Stimulated activated naive CD8-positive, alpha-beta T cell treated with anti-CD3 and anti-CD28 coated beads, Interleukin-15, Interleukin-2, amounts not matched to agents 100 ng/mL and 50 ng/mL, for 24 hours (primary cell): ENCODE data around the gene APOC1.
"Not testable (repeated sequence)": the region's sequence is repeated elsewhere in the genome, so short reads cannot be mapped to it uniquely, and the experiment has no call there.

ENCODE experiments used
- H3K27ac Mint-ChIP-seq: one replicate; pipeline ENCODE4 v1.8.0; 2021; ENCODE audit warnings: mild to moderate bottlenecking, mixed read lengths
- H3K27me3 Mint-ChIP-seq: one replicate; pipeline ENCODE4 v1.8.0; 2021; ENCODE audit warnings: mixed read lengths
- H3K36me3 Mint-ChIP-seq: one replicate; pipeline ENCODE4 v1.8.0; 2021; ENCODE audit warnings: low read depth, mixed read lengths
- H3K4me1 Mint-ChIP-seq: one replicate; pipeline ENCODE4 v1.8.0; 2021; ENCODE audit warnings: low read depth, mixed read lengths
- H3K4me3 Mint-ChIP-seq: one replicate; pipeline ENCODE4 v1.8.0; 2021; ENCODE audit warnings: mild to moderate bottlenecking, mixed read lengths
- H3K9me3 Mint-ChIP-seq: one replicate; pipeline ENCODE4 v1.8.0; 2021; ENCODE audit warnings: mixed read lengths

Gene APOC1

GRCh38 chr19:44914433-44915206 lies at the start of gene APOC1:
TSS of gene APOC1 (plus strand) at chr19:44914608. CDS start at chr19:44914892, 284 bp downstream.
- H3K9me3 Mint-ChIP-seq, result not testable (repeated sequence)
- Mint-ChIP-seq H3K27ac (peak within 1 kb of the TSS; percentile 91), H3K4me3 (peak within 1 kb of the TSS; percentile 85)

GRCh38 chr19:44865196-44865767 lies 49.1 kb upstream of the APOC1 start:
- Mint-ChIP-seq H3K27ac (no peak overlapping the region), H3K36me3 (no peaks in the 10 kb centered on the region), H3K27me3 (no peaks in the 10 kb centered on the region), H3K4me3 (no peak overlapping the region), H3K4me1 (no peaks in the 10 kb centered on the region), H3K9me3 (no peaks in the 10 kb centered on the region)

More at GRCh38 chr19:44914433-44915206, at the start of gene APOC1:
- H3K27me3 Mint-ChIP-seq, result peaks cover 25% of the 10 kb centered on the region
- H3K4me1 Mint-ChIP-seq, H3K36me3 Mint-ChIP-seq: not testable (repeated sequence)

- Mint-ChIP-seq H3K4me3 (no peak overlapping the region), H3K27me3 (no peaks in the 10 kb centered on the region), H3K9me3 (no peaks in the 10 kb centered on the region)
Measured at GRCh38 chr19:44866664-44867063, 47.7 kb upstream of the APOC1 start.

GRCh38 chr19:44867578-44867977 lies 46.8 kb upstream of the APOC1 start:
- H3K4me3 Mint-ChIP-seq, result no peak overlapping the region
- no peaks in the 10 kb centered on the region for H3K9me3 Mint-ChIP-seq
- no peaks in the 10 kb centered on the region for H3K27me3 Mint-ChIP-seq
- no peaks in the 10 kb centered on the region for H3K4me1 Mint-ChIP-seq
- no peaks in the 10 kb centered on the region for H3K36me3 Mint-ChIP-seq
- H3K27ac Mint-ChIP-seq, result no peak overlapping the region

More at GRCh38 chr19:44866664-44867063, 47.7 kb upstream of the APOC1 start:
- Mint-ChIP-seq H3K4me1 (no peaks in the 10 kb centered on the region), H3K27ac (peak overlapping the region; percentile 70), H3K36me3 (no peaks in the 10 kb centered on the region)

GRCh38 chr19:44869733-44870470 lies 44.5 kb upstream of the APOC1 start:
- H3K27me3 Mint-ChIP-seq, result no peaks in the 10 kb centered on the region
- H3K27ac Mint-ChIP-seq, result no peak overlapping the region
- no peaks in the 10 kb centered on the region for H3K4me1 Mint-ChIP-seq
- H3K4me3 Mint-ChIP-seq, result no peak overlapping the region
- H3K36me3 Mint-ChIP-seq, result no peaks in the 10 kb centered on the region
- no peaks in the 10 kb centered on the region for H3K9me3 Mint-ChIP-seq

- Mint-ChIP-seq H3K9me3 (no peaks in the 10 kb centered on the region), H3K36me3 (no peaks in the 10 kb centered on the region), H3K27me3 (no peaks in the 10 kb centered on the region), H3K4me3 (no peak overlapping the region), H3K27ac (no peak overlapping the region), H3K4me1 (peaks cover under 1% of the 10 kb centered on the region)
Measured at GRCh38 chr19:44871809-44872208, 42.6 kb upstream of the APOC1 start.

- H3K9me3 Mint-ChIP-seq, result no peaks in the 10 kb centered on the region
- no peaks in the 10 kb centered on the region for H3K36me3 Mint-ChIP-seq
- H3K4me3 Mint-ChIP-seq, result no peak overlapping the region
- no peak overlapping the region for H3K27ac Mint-ChIP-seq
- no peaks in the 10 kb centered on the region for H3K27me3 Mint-ChIP-seq
- peaks cover 7% of the 10 kb centered on the region for H3K4me1 Mint-ChIP-seq
Measured at GRCh38 chr19:44872661-44873060, 41.7 kb upstream of the APOC1 start.

GRCh38 chr19:44874317-44874716 lies 40.1 kb upstream of the APOC1 start:
- Mint-ChIP-seq H3K27me3 (no peaks in the 10 kb centered on the region), H3K27ac (no peak overlapping the region), H3K4me1 (peaks cover 7% of the 10 kb centered on the region), H3K9me3 (no peaks in the 10 kb centered on the region), H3K4me3 (no peak overlapping the region), H3K36me3 (no peaks in the 10 kb centered on the region)

GRCh38 chr19:44875666-44876451 lies 38.5 kb upstream of the APOC1 start:
- Mint-ChIP-seq H3K36me3 (no peaks in the 10 kb centered on the region), H3K4me3 (no peak overlapping the region), H3K27me3 (no peaks in the 10 kb centered on the region), H3K9me3 (no peaks in the 10 kb centered on the region), H3K27ac (no peak overlapping the region), H3K4me1 (peaks cover 7% of the 10 kb centered on the region)

- H3K36me3 Mint-ChIP-seq, result no peaks in the 10 kb centered on the region
- no peak overlapping the region for H3K4me3 Mint-ChIP-seq
- no peak overlapping the region for H3K27ac Mint-ChIP-seq
- no peaks in the 10 kb centered on the region for H3K27me3 Mint-ChIP-seq
- peaks cover 7% of the 10 kb centered on the region for H3K4me1 Mint-ChIP-seq
- no peaks in the 10 kb centered on the region for H3K9me3 Mint-ChIP-seq
Measured at GRCh38 chr19:44876930-44877535, 37.4 kb upstream of the APOC1 start.

- no peaks in the 10 kb centered on the region for H3K36me3 Mint-ChIP-seq
- H3K4me1 Mint-ChIP-seq, result peaks cover 7% of the 10 kb centered on the region
- no peaks in the 10 kb centered on the region for H3K27me3 Mint-ChIP-seq
- no peaks in the 10 kb centered on the region for H3K9me3 Mint-ChIP-seq
- no peak overlapping the region for H3K4me3 Mint-ChIP-seq
- H3K27ac Mint-ChIP-seq, result no peak overlapping the region
Measured at GRCh38 chr19:44878120-44878865, 36.1 kb upstream of the APOC1 start.

- H3K4me3 Mint-ChIP-seq, result no peak overlapping the region
- H3K27ac Mint-ChIP-seq, result no peak overlapping the region
- H3K9me3 Mint-ChIP-seq, result no peaks in the 10 kb centered on the region
- H3K36me3 Mint-ChIP-seq, result no peaks in the 10 kb centered on the region
- no peaks in the 10 kb centered on the region for H3K27me3 Mint-ChIP-seq
- peaks cover 7% of the 10 kb centered on the region for H3K4me1 Mint-ChIP-seq
Measured at GRCh38 chr19:44879309-44880065, 34.9 kb upstream of the APOC1 start.

GRCh38 chr19:44882063-44882462 lies 32.3 kb upstream of the APOC1 start:
- Mint-ChIP-seq H3K9me3 (no peaks in the 10 kb centered on the region), H3K4me1 (peaks cover 3% of the 10 kb centered on the region), H3K36me3 (no peaks in the 10 kb centered on the region), H3K27ac (no peak overlapping the region), H3K4me3 (no peak overlapping the region), H3K27me3 (no peaks in the 10 kb centered on the region)
